SJSA1 (cell line): ENCODE data around the gene UBE2G1. TPM values are rescaled to one million over a fixed set of nuclear protein-coding genes. Genes with fewer than 3 reads are reported as not detected.
A peak's percentile ranks its signal among the peaks of the same experiment; 100 is the strongest.

Experiments used
- DNase-seq, 2 experiments: peaks; one replicate each; pipeline ENCODE4 v3.0.0-alpha.2; 2015 to 2020; ENCODE audit warnings: low spot score in 2 of 2, low read depth in 1 of 2
- H3K27ac ChIP-seq: fragments of 250-450 bp; sonication (Bioruptor Pico); 2 replicates; pipeline ENCODE4 v1.5.1; 2020; ENCODE audit warnings: mild to moderate bottlenecking, moderate library complexity
- H3K27me3 ChIP-seq: fragments of 250-450 bp; sonication (Bioruptor Pico); replicated peaks from 2 replicates; pipeline ENCODE4 v1.5.1; 2020; ENCODE audit warnings: mild to moderate bottlenecking, moderate library complexity
- H3K36me3 ChIP-seq: fragments of 250-450 bp; sonication (Bioruptor Pico); 2 replicates; pipeline ENCODE4 v1.5.1; 2020; ENCODE audit warnings: mild to moderate bottlenecking
- H3K4me1 ChIP-seq: fragments of 250-450 bp; sonication (Bioruptor Pico); replicated peaks from 2 replicates; pipeline ENCODE4 v1.6.1; 2021; ENCODE audit warnings: mild to moderate bottlenecking
- H3K4me3 ChIP-seq: fragments of 250-450 bp; sonication (Bioruptor Pico); 2 replicates; pipeline ENCODE4 v1.5.1; 2020; ENCODE audit warnings: mild to moderate bottlenecking
- H3K9me3 ChIP-seq: fragments of 250-450 bp; sonication (Bioruptor Pico); replicated peaks from 2 replicates; pipeline ENCODE4 v1.5.1; 2020; ENCODE audit warnings: mild to moderate bottlenecking
- total RNA-seq: library from RNA; depleted of rRNA; stranded (reverse); fragments of >200 nt; shearing (Covaris generic); gene quantifications from 2 replicates; pipeline ENCODE4 v1.2.3, GENCODE V29; 2014; rRNA removed

Gene UBE2G1
- total RNA-seq, 1 experiment from 2014 or later = 39.8 TPM

DNA sequence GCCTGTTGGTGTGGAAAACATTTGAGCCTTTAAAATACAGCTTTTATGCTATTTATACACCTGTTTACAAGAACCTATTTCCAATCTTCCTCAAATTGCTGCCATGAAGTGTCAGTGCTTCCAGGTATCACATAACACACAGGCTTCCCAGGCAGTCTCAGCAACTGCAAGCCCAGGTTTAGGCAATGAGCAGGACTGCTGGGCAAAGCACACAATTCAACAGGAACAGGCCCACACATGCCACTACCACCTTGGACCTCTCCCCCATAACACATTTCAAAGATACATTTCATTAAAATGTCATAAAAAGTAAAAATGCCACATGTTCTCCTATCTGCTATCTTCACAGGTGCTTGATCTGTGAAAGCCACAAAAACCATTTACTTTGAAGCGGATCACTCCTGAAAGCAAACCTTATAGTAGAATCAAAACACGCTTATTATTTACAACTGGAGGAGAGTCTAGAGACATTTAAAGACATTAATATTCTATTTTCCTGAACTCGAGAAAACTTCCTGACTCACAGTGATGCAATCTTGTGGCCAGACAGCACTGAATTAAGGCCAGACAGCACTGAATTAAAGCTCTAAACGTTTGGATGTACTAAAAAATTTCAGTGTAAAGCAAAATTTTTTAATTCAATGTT, 134.2 kb downstream of the UBE2G1 start:
- DNase-seq = no peak
- Histone ChIP-seq H3K4me1 (peaks cover 23% of the 10 kb centered on the region), H3K4me3 (no peak overlapping the region), H3K36me3 (peaks cover 47% of the 10 kb centered on the region), H3K27ac (no peak overlapping the region), H3K27me3 (no peaks in the 10 kb centered on the region), H3K9me3 (no peaks in the 10 kb centered on the region)

DNA sequence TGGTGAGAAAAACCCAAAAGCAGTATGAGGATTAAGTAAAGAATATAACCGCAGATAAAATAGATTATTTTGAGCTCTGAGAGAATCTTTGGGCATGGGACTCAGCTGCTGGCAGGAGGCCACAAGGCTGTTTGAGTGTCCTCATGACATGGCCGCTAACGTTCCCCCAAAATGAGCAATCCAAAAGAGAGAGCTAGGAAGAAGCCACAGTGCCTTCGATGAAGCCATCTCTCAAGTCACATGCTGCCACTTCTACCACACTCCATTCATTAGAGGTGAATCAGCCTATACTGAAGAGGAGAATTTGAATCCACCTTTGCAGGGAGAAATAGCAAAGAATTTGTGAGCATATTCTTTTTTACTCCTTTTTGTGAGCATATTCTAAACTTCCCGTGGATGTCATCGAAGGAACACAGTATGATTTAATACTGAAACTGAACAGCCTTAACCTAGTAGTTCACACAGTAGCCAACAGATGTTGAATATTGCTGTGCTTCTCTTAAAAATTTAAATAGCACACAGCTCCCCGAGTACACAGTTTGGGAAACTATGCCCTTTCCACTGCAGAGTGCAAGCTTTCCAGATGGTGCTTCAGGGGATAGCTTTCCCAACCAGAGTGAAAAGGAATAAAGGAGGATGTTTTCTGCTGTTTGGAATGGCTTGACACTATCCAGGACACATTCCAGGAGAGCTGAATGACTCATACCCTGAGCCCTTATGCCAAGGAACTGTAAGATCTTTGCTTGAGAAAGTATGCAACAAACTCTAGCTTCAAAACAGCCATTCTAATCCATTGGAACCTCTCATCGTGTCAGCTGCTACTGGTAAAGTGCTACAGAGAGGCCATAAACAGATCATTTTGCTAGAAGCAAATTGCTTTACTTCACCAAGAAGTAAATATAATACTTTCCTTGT, 136.6 kb downstream of the UBE2G1 start:
- Histone ChIP-seq H3K27me3 (no peaks in the 10 kb centered on the region), H3K4me3 (no peak overlapping the region), H3K9me3 (no peaks in the 10 kb centered on the region), H3K36me3 (peaks cover 39% of the 10 kb centered on the region), H3K27ac (peak overlapping the region; percentile 60), H3K4me1 (peaks cover 23% of the 10 kb centered on the region)
- peak; percentile 63 to 74 for DNase-seq

DNA sequence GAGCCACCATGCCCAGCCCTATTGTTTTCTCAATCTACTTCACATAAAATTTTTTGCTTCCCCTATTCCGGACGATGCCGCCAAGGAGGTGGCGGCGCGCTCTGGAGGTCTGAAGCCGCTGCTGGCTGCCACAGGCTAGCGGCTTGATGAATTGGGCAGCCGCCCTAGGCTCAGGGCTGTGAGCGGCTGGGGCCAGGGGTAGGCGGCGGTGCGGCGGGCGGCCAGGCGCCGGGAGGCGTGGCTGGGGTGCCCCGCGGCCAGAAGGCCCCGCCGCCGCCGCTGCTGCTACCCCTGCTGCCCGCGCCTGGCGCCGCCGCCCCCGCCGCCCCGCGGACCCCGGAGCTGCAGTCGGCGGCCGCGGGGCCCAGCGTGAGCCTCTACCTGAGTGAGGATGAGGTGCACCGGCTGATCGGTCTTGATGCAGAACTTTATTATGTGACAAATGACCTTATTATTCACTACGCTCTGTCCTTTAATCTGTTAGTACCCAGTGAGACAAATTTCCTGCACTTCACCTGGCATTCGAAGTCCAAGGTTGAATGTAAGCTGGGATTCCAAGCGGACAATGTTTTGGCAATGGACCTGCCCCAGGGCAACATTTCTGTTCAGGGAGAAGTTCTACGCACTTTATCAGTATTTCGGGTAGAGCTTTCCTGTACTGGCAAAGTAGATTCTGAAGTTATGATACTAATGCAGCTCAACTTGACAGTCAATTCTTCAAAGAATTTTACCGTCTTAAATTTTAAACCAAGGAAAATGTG, 144.4 kb downstream of the UBE2G1 start:
- H3K4me3 ChIP-seq = no peak overlapping the region
- no peak for DNase-seq
- no peaks in the 10 kb centered on the region; the same call in 1 of the 2 replicates for H3K4me1 ChIP-seq

GRCh38 chr17:4221163-4221562, 145.3 kb downstream of the UBE2G1 start:
- H3K36me3 ChIP-seq = peaks cover 14% of the 10 kb centered on the region
- no peaks in the 10 kb centered on the region for H3K27me3 ChIP-seq
- no peak overlapping the region for H3K4me3 ChIP-seq
- no peak overlapping the region for H3K27ac ChIP-seq
- DNase-seq = no peak
- H3K4me1 ChIP-seq = no peaks in the 10 kb centered on the region; the same call in 1 of the 2 replicates
- H3K9me3 ChIP-seq = no peaks in the 10 kb centered on the region

More for the DNA sequence above, 144.4 kb downstream of the UBE2G1 start:
- Histone ChIP-seq H3K27ac (no peak overlapping the region), H3K9me3 (no peaks in the 10 kb centered on the region), H3K36me3 (peaks cover 7% of the 10 kb centered on the region), H3K27me3 (no peaks in the 10 kb centered on the region)

DNA sequence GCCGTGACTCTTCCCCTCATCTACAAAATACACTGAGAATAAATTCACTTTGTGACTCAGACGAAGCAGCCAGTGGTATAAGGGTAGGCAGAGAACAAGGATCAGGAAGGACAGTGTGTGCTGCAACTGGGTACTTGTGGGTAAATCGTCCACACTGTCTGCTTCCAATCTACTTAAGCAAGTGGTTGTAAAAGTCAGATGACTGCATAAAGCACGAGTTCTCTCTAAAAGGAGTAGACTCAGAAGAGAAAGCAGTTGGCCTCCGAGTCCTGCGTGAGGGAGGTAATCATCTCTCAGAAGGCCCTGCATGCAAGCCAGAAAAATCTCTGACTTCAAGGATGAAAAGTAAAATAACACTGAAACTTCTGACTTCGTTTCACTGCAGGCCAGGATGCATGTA, 145.8 kb downstream of the UBE2G1 start:
- H3K4me1 ChIP-seq = no peaks in the 10 kb centered on the region; the same call in 1 of the 2 replicates
- no peak overlapping the region for H3K27ac ChIP-seq
- peaks cover 17% of the 10 kb centered on the region for H3K36me3 ChIP-seq
- no peaks in the 10 kb centered on the region for H3K9me3 ChIP-seq
- H3K4me3 ChIP-seq = no peak overlapping the region
- H3K27me3 ChIP-seq = no peaks in the 10 kb centered on the region
- no peak for DNase-seq

Other genes with a start within 250 kb of the UBE2G1 start
- 18.4 and 18.7 TPM in 2 replicates for gene ZZEF1, start 223.6 kb downstream of the UBE2G1 start, total RNA-seq
- gene CYB5D2, start 223.5 kb downstream of the UBE2G1 start, total RNA-seq = 13.6 and 17.4 TPM in 2 replicates
- 28.8 and 29.5 TPM in 2 replicates for gene ANKFY1, start 102.7 kb downstream of the UBE2G1 start, total RNA-seq
- not detected in 2 replicates for gene SPNS3, start 67.3 kb upstream of the UBE2G1 start, total RNA-seq
- gene SPNS2, start 132.2 kb upstream of the UBE2G1 start, total RNA-seq = 0.11 TPM in 1 of 2 replicates, not detected in the other
- 43.4 and 46.6 TPM in 2 replicates for gene MYBBP1A, start 188.7 kb upstream of the UBE2G1 start, total RNA-seq
- gene GGT6, start 193.9 kb upstream of the UBE2G1 start, total RNA-seq = not detected in 2 replicates
- gene SMTNL2, start 217.9 kb upstream of the UBE2G1 start, total RNA-seq = not detected in 2 replicates